ENCODE measurements around the gene ZNF423.

DNA sequence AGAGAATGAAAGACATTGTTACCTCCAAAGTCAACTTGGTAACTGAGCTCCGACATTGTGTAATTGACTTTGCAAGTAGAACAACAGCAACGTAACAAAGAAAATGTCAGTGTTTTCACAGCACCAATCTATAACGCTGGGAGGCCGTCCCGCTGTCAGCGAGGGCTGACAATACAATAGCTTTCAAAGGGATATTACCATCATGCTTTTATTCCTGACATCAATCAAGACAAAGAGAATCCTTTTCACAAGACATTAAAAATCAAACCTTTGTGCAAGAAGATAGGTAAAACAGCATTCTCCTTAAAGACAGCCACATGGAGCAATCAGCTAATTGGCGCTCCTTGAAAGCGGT lies 6.2 kb downstream of the ZNF423 start:
- no peak for TF ChIP-seq POLR2A (IDR thresholded peaks at IDR 0.05)
- TF ChIP-seq, protein P1, sequence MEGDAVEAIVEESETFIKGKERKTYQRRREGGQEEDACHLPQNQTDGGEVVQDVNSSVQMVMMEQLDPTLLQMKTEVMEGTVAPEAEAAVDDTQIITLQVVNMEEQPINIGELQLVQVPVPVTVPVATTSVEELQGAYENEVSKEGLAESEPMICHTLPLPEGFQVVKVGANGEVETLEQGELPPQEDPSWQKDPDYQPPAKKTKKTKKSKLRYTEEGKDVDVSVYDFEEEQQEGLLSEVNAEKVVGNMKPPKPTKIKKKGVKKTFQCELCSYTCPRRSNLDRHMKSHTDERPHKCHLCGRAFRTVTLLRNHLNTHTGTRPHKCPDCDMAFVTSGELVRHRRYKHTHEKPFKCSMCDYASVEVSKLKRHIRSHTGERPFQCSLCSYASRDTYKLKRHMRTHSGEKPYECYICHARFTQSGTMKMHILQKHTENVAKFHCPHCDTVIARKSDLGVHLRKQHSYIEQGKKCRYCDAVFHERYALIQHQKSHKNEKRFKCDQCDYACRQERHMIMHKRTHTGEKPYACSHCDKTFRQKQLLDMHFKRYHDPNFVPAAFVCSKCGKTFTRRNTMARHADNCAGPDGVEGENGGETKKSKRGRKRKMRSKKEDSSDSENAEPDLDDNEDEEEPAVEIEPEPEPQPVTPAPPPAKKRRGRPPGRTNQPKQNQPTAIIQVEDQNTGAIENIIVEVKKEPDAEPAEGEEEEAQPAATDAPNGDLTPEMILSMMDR (IDR thresholded peaks at IDR 0.05): no peak
